Neuron (in vitro differentiated cells): ENCODE data around the gene SELENOW.
"Not testable (repeated sequence)": the region's sequence is repeated elsewhere in the genome, so short reads cannot be mapped to it uniquely, and the experiment has no call there.

Experiments used
- H2AFZ ChIP-seq: one replicate; pipeline ENCODE4 v1.6.1; 2013; ENCODE audit warnings: low read depth, mild to moderate bottlenecking, inconsistent platforms, low read length, moderate library complexity
- H3K27me3 ChIP-seq: one replicate; pipeline ENCODE4 v1.6.1; 2013; ENCODE audit warnings: low read length; ENCODE audit not compliant: insufficient read depth
- H3K36me3 ChIP-seq: one replicate; pipeline ENCODE4 v1.6.1; 2013; ENCODE audit warnings: low read length; ENCODE audit not compliant: insufficient read depth
- H3K4me1 ChIP-seq: one replicate; pipeline ENCODE4 v1.6.1; 2013; ENCODE audit warnings: low read length; ENCODE audit not compliant: insufficient read depth
- H3K4me3 ChIP-seq: 2 replicates; pipeline ENCODE4 v1.5.1; 2013; ENCODE audit warnings: mild to moderate bottlenecking, low read length, moderate library complexity
- H3K9me3 ChIP-seq: one replicate; pipeline ENCODE4 v1.6.1; 2013; ENCODE audit warnings: low read length

Gene SELENOW

GRCh38 chr19:47802521-47803043 is 24.1 kb downstream of the SELENOW start:
- Histone ChIP-seq H2AFZ (no peak overlapping the region), H3K4me3 (no peak overlapping the region), H3K9me3 (peaks cover 2% of the 10 kb centered on the region), H3K36me3 (no peaks in the 10 kb centered on the region), H3K27me3 (peaks cover 3% of the 10 kb centered on the region), H3K4me1 (no peaks in the 10 kb centered on the region)

GRCh38 chr19:47803148-47803547 is 24.6 kb downstream of the SELENOW start:
- H2AFZ ChIP-seq, H3K9me3 ChIP-seq, H3K36me3 ChIP-seq, H3K4me3 ChIP-seq, H3K27me3 ChIP-seq, H3K4me1 ChIP-seq: not testable (repeated sequence)

- H2AFZ ChIP-seq, H3K4me3 ChIP-seq, H3K4me1 ChIP-seq, H3K36me3 ChIP-seq, H3K27me3 ChIP-seq, H3K9me3 ChIP-seq: not testable (repeated sequence)
Observed at GRCh38 chr19:47803671-47804070, 25.2 kb downstream of the SELENOW start.

GRCh38 chr19:47804451-47804850 is 25.9 kb downstream of the SELENOW start, which contains the start of gene TPRX1:
Gene TPRX1 (minus strand): TSS chr19:47804551. CDS start chr19:47804539, 12 bp downstream.
- not testable (repeated sequence) for H3K27me3 ChIP-seq, H2AFZ ChIP-seq, H3K4me3 ChIP-seq, H3K36me3 ChIP-seq, H3K9me3 ChIP-seq, H3K4me1 ChIP-seq

- Histone ChIP-seq H2AFZ (no peak overlapping the region), H3K27me3 (no peaks in the 10 kb centered on the region), H3K4me3 (no peak overlapping the region), H3K36me3 (no peaks in the 10 kb centered on the region), H3K4me1 (no peaks in the 10 kb centered on the region), H3K9me3 (peaks cover 2% of the 10 kb centered on the region)
Observed at GRCh38 chr19:47805313-47805712, 26.8 kb downstream of the SELENOW start.

- Histone ChIP-seq H2AFZ (no peak overlapping the region), H3K27me3 (no peaks in the 10 kb centered on the region), H3K4me3 (no peak overlapping the region), H3K9me3 (peaks cover 2% of the 10 kb centered on the region), H3K36me3 (no peaks in the 10 kb centered on the region), H3K4me1 (no peaks in the 10 kb centered on the region)
Observed at GRCh38 chr19:47806435-47806834, 27.9 kb downstream of the SELENOW start.

GRCh38 chr19:47813304-47813994 is 34.9 kb downstream of the SELENOW start:
- Histone ChIP-seq H3K27me3 (no peaks in the 10 kb centered on the region), H2AFZ (no peak overlapping the region), H3K36me3 (no peaks in the 10 kb centered on the region), H3K9me3 (no peaks in the 10 kb centered on the region), H3K4me1 (no peaks in the 10 kb centered on the region), H3K4me3 (no peak overlapping the region)

- Histone ChIP-seq H3K4me3 (no peak overlapping the region), H3K27me3 (no peaks in the 10 kb centered on the region), H3K9me3 (no peaks in the 10 kb centered on the region), H3K36me3 (no peaks in the 10 kb centered on the region), H2AFZ (no peak overlapping the region), H3K4me1 (no peaks in the 10 kb centered on the region)
Observed at GRCh38 chr19:47813995-47814328, 35.5 kb downstream of the SELENOW start.

- not testable (repeated sequence) for H3K9me3 ChIP-seq, H3K4me3 ChIP-seq, H2AFZ ChIP-seq, H3K4me1 ChIP-seq, H3K36me3 ChIP-seq
- peaks cover 13% of the 10 kb centered on the region for H3K27me3 ChIP-seq
Observed at GRCh38 chr19:47816270-47816669, 37.8 kb downstream of the SELENOW start.

- not testable (repeated sequence) for H3K4me1 ChIP-seq, H3K9me3 ChIP-seq
- peaks cover 19% of the 10 kb centered on the region for H3K27me3 ChIP-seq
Observed at GRCh38 chr19:47818221-47818620, 39.7 kb downstream of the SELENOW start.

GRCh38 chr19:47819858-47820257 is 41.4 kb downstream of the SELENOW start:
- H3K27me3 ChIP-seq = peaks cover 21% of the 10 kb centered on the region
- H3K36me3 ChIP-seq = no peaks in the 10 kb centered on the region
- no peak overlapping the region for H3K4me3 ChIP-seq
- peaks cover 7% of the 10 kb centered on the region for H3K4me1 ChIP-seq
- no peaks in the 10 kb centered on the region for H3K9me3 ChIP-seq
- no peak overlapping the region for H2AFZ ChIP-seq

More at GRCh38 chr19:47818221-47818620, 39.7 kb downstream of the SELENOW start:
- H2AFZ ChIP-seq, H3K36me3 ChIP-seq, H3K4me3 ChIP-seq: not testable (repeated sequence)

- Histone ChIP-seq H3K4me1 (peaks cover 7% of the 10 kb centered on the region), H3K27me3 (peaks cover 21% of the 10 kb centered on the region), H3K36me3 (no peaks in the 10 kb centered on the region), H2AFZ (no peak overlapping the region), H3K4me3 (no peak overlapping the region), H3K9me3 (no peaks in the 10 kb centered on the region)
Observed at GRCh38 chr19:47820410-47820809, 41.9 kb downstream of the SELENOW start.

GRCh38 chr19:47821460-47822020 is 43.0 kb downstream of the SELENOW start, which contains the start of gene CRX:
Gene CRX (plus strand): TSS chr19:47821937. CDS start chr19:47834444, 12,507 bp downstream.
- Histone ChIP-seq H3K27me3 (peaks cover 21% of the 10 kb centered on the region), H3K36me3 (no peaks in the 10 kb centered on the region), H2AFZ (no peak within 1 kb of the TSS), H3K9me3 (no peaks in the 10 kb centered on the region), H3K4me1 (peaks cover 7% of the 10 kb centered on the region), H3K4me3 (no peak within 1 kb of the TSS)
